Measurements from ENCODE around the gene LDLR. TPM values are rescaled to one million over a fixed set of nuclear protein-coding genes. Genes with fewer than 3 reads are reported as not detected.

Gene LDLR
- total RNA-seq, result 100 to 1,000 TPM in 1 of 4 donors, 10 to 100 TPM in 1, 1 to 10 TPM in 2; 7.1 to 139 (median 15.0) TPM
- polyA plus RNA-seq, result 10 to 100 TPM; 20.4 to 76.0 (median 20.6) TPM

GRCh38 chr19:11089254-11090013, at the start of gene LDLR:
Gene LDLR (plus strand): TSS chr19:11089463. CDS start chr19:11089549, 86 bp downstream.
- intact Hi-C loops (cut with DNase I), result no loop called here

GRCh38 chr19:11041194-11041593, 48.1 kb upstream of the LDLR start:
- 97 to 98% methylated on average over 33 of the region's 33 CpGs for WGBS, 2 donors

More at GRCh38 chr19:11089254-11090013, at the start of gene LDLR:
- Histone ChIP-seq H3K4me3 (peak within 1 kb of the TSS; percentile 53 to 77 (median 65)), H3K27ac (peak within 1 kb of the TSS; percentile 91 to 98 (median 96)), H3K36me3 (peaks cover 0 to 5% (median 0%) of the 10 kb centered on the region in 4 donors), H3K27me3 (no peaks in the 10 kb centered on the region), H3K9me3 (no peaks in the 10 kb centered on the region), H3K4me1 (peaks cover 0 to 70% (median 61%) of the 10 kb centered on the region in 4 donors)
- 1% methylated on average over 43 of the region's 43 CpGs for WGBS, 2 donors
- DNase-seq, result peak; percentile 92
- TF ChIP-seq POLR2A (IDR thresholded peaks at IDR 0.05) (peak; percentile 42 to 92), CTCF (IDR thresholded peaks at IDR 0.05) (no peak), EP300 (IDR thresholded peaks at IDR 0.05) (peak in 3 of 4 donors; percentile 70 to 92 (median 76)), POLR2AphosphoS5 (IDR thresholded peaks at IDR 0.05) (peak; percentile 69 to 98 (median 89))

GRCh38 chr19:11041966-11042627, 47.2 kb upstream of the LDLR start:
- TF ChIP-seq POLR2A (IDR thresholded peaks at IDR 0.05), result no peak
- no peak for TF ChIP-seq POLR2AphosphoS5 (IDR thresholded peaks at IDR 0.05)
- TF ChIP-seq CTCF (IDR thresholded peaks at IDR 0.05), result no peak
- no peak overlapping the region for H3K27ac ChIP-seq
- intact Hi-C loops (cut with DNase I), result no loop called here
- 85 to 93% methylated on average over 13 of the region's 13 CpGs for WGBS, 2 donors
- H3K4me1 ChIP-seq, result no peaks in the 10 kb centered on the region
- no peaks in the 10 kb centered on the region for H3K27me3 ChIP-seq
- peaks cover 0 to 72% (median 19%) of the 10 kb centered on the region in 4 donors for H3K36me3 ChIP-seq
- no peak overlapping the region for H3K4me3 ChIP-seq
- DNase-seq, result no peak
- no peaks in the 10 kb centered on the region for H3K9me3 ChIP-seq

More at GRCh38 chr19:11041194-11041593, 48.1 kb upstream of the LDLR start:
- Histone ChIP-seq H3K4me1 (peaks cover 0 to 3% (median 2%) of the 10 kb centered on the region in 4 donors), H3K9me3 (no peaks in the 10 kb centered on the region), H3K27me3 (no peaks in the 10 kb centered on the region), H3K27ac (no peak overlapping the region), H3K4me3 (no peak overlapping the region), H3K36me3 (peaks cover 0 to 80% (median 19%) of the 10 kb centered on the region in 4 donors)
- intact Hi-C loops (cut with DNase I), result no loop called here
- no peak for DNase-seq
- no peak for TF ChIP-seq CTCF (IDR thresholded peaks at IDR 0.05)
- TF ChIP-seq POLR2A (IDR thresholded peaks at IDR 0.05), result no peak
- no peak for TF ChIP-seq EP300 (IDR thresholded peaks at IDR 0.05)
- TF ChIP-seq POLR2AphosphoS5 (IDR thresholded peaks at IDR 0.05), result no peak

- Histone ChIP-seq H3K27me3 (no peaks in the 10 kb centered on the region), H3K36me3 (peaks cover 0 to 65% (median 19%) of the 10 kb centered on the region in 4 donors), H3K9me3 (no peaks in the 10 kb centered on the region), H3K27ac (no peak overlapping the region), H3K4me3 (no peak overlapping the region), H3K4me1 (no peaks in the 10 kb centered on the region)
- WGBS, 2 donors, result 92 to 95% methylated on average over 10 of the region's 10 CpGs
- TF ChIP-seq CTCF (IDR thresholded peaks at IDR 0.05) (no peak), EP300 (IDR thresholded peaks at IDR 0.05) (no peak), POLR2A (IDR thresholded peaks at IDR 0.05) (no peak), POLR2AphosphoS5 (IDR thresholded peaks at IDR 0.05) (no peak)
- intact Hi-C loops (cut with DNase I), result no loop called here
- DNase-seq, result no peak
Measured at GRCh38 chr19:11044431-11044830, 44.8 kb upstream of the LDLR start.

All from sigmoid colon (tissue), 7 donors.